SK-N-SH (cell line): ENCODE results near the gene ETS2. TPM values are rescaled to one million over a fixed set of nuclear protein-coding genes. Genes with fewer than 3 reads are reported as not detected.

Experiments used
- CTCF ChIA-PET: fragments of 300-600, 350-600 bp; formaldehyde crosslinking; extraction: SDS; loops from one replicate; lab custom pipeline; 2021; lab: Yijun Ruan, JAX
- POLR2A ChIA-PET: fragments of 350-600 bp; sonication (Branson Sonifier 250); formaldehyde crosslinking; extraction: SDS; loops from one replicate; lab custom pipeline; 2020; ENCODE audit warnings: antibody characterized with exemption, inconsistent platforms; lab: Yijun Ruan, JAX
- DNase-seq: peaks from one replicate; pipeline ENCODE4 v3.0.0; 2012
- H2AFZ ChIP-seq: fragments of 200-600 bp; sonication (generic); 2 replicates; pipeline ENCODE4 v1.8.1; 2016; ENCODE audit warnings: antibody characterized with exemption, mild to moderate bottlenecking, low read depth
- H3F3A ChIP-seq: fragments of 200-600 bp; sonication (generic); replicated peaks from 2 replicates; pipeline ENCODE3; 2016; ENCODE audit warnings: antibody characterized with exemption, mild to moderate bottlenecking; ENCODE audit not compliant: insufficient read depth
- H3K27ac ChIP-seq, 2 experiments: fragments of 200-500 bp in 1 of 2; fragments of 200-600 bp in 1 of 2; sonication (Bioruptor generic) in 1 of 2; sonication (generic), shearing (Covaris generic) in 1 of 2; 2 replicates each; pipeline versions ENCODE4 v1.5.1 to v1.6.1; 2014 to 2016; ENCODE audit warnings: low read depth in 2 of 2, inconsistent platforms in 1 of 2, low read length in 1 of 2, mild to moderate bottlenecking in 1 of 2, mixed read lengths in 1 of 2
- H3K27me3 ChIP-seq: fragments of 200-600 bp; sonication (generic), shearing (Covaris generic); 2 replicates; pipeline ENCODE4 v1.6.1; 2016; ENCODE audit warnings: mixed run types; ENCODE audit not compliant: insufficient read depth
- H3K36me3 ChIP-seq, 2 experiments: fragments of 200-500 bp in 1 of 2; fragments of 200-600 bp in 1 of 2; sonication (Bioruptor generic) in 1 of 2; sonication (generic) in 1 of 2; replicated peaks in 1 of 2; 2 replicates each; pipeline versions ENCODE3 to v1.5.1; 2014 to 2016; ENCODE audit warnings: low read length in 1 of 2, mild to moderate bottlenecking in 1 of 2; ENCODE audit not compliant: insufficient read depth in 2 of 2, control insufficient read depth in 1 of 2
- H3K4me1 ChIP-seq, 2 experiments: fragments of 200-500 bp in 1 of 2; fragments of 200-600 bp in 1 of 2; sonication (Bioruptor generic) in 1 of 2; sonication (generic), shearing (Covaris generic) in 1 of 2; 2 replicates each; pipeline versions ENCODE4 v1.5.1 to v1.6.1; 2014 to 2016; ENCODE audit warnings: low read depth in 1 of 2, low read length in 1 of 2, mixed run types in 1 of 2; ENCODE audit not compliant: insufficient read depth in 2 of 2, control insufficient read depth in 1 of 2
- H3K4me2 ChIP-seq: fragments of 200-600 bp; sonication (generic), shearing (Covaris generic); 2 replicates; pipeline ENCODE4 v1.6.1; 2017; ENCODE audit warnings: mixed run types
- H3K4me3 ChIP-seq, 2 experiments: fragments of 200-500 bp in 1 of 2; fragments of 200-600 bp in 1 of 2; sonication (Bioruptor generic) in 1 of 2; sonication (generic), shearing (Covaris generic) in 1 of 2; 2 replicates each; pipeline versions ENCODE4 v1.5.1 to v1.8.1; 2014 to 2016; ENCODE audit warnings: low read depth in 2 of 2, inconsistent platforms in 1 of 2, low read length in 1 of 2, mild to moderate bottlenecking in 1 of 2, mixed read lengths in 1 of 2, moderate library complexity in 1 of 2
- H3K79me2 ChIP-seq: fragments of 200-600 bp; sonication (generic); 2 replicates; pipeline ENCODE4 v1.8.1; 2017; ENCODE audit warnings: mild to moderate bottlenecking; ENCODE audit not compliant: insufficient read depth
- H3K9ac ChIP-seq: fragments of 200-600 bp; sonication (generic); 2 replicates; pipeline ENCODE4 v1.6.1; 2017; ENCODE audit warnings: mixed run types
- H3K9me2 ChIP-seq: fragments of 200-600 bp; sonication (generic); 2 replicates; pipeline ENCODE4 v1.6.1; 2017; ENCODE audit warnings: mixed run types
- H3K9me3 ChIP-seq: fragments of 200-600 bp; sonication (generic); 2 replicates; pipeline ENCODE4 v1.6.1; 2017; ENCODE audit warnings: mixed run types, mild to moderate bottlenecking, moderate library complexity
- H4K20me1 ChIP-seq: fragments of 200-600 bp; sonication (generic); 2 replicates; pipeline ENCODE4 v1.6.1; 2017; ENCODE audit warnings: mild to moderate bottlenecking, mixed run types; ENCODE audit not compliant: insufficient read depth
- CHD2 ChIP-seq: fragments of 150-350 bp; IDR thresholded peaks from 2 replicates; pipeline ENCODE4 v1.6.1; 2018; ENCODE audit warnings: low read length; ENCODE audit not compliant: partially characterized antibody
- ELF1 ChIP-seq: IDR thresholded peaks from 2 replicates; pipeline ENCODE4 v1.4.0; 2012
- FOXM1 ChIP-seq: IDR thresholded peaks from 2 replicates; pipeline ENCODE4 v1.4.0; 2012; ENCODE audit warnings: low read depth, mild to moderate bottlenecking
- GABPA ChIP-seq: IDR thresholded peaks from 2 replicates; pipeline ENCODE4 v1.4.0; 2012; ENCODE audit warnings: low read depth, mild to moderate bottlenecking
- GATA2 ChIP-seq: sonication (generic); formaldehyde crosslinking; IDR thresholded peaks from 2 replicates; pipeline ENCODE4 v1.5.0; 2020; ENCODE audit warnings: mild to moderate bottlenecking, missing genetic modification reagents
- IRF3 ChIP-seq: fragments of 150-350 bp; IDR thresholded peaks from 2 replicates; pipeline ENCODE4 v1.6.1; 2016; ENCODE audit warnings: mild to moderate bottlenecking, low read depth, low read length
- MAX ChIP-seq: IDR thresholded peaks from 2 replicates; pipeline ENCODE4 v1.4.0; 2012; ENCODE audit warnings: low read depth
- MEF2A ChIP-seq: IDR thresholded peaks from 2 replicates; pipeline ENCODE4 v1.4.0; 2012; ENCODE audit warnings: low read depth, borderline replicate concordance
- MXI1 ChIP-seq: IDR thresholded peaks from 2 replicates; pipeline ENCODE4 v1.6.1; 2012; ENCODE audit warnings: mild to moderate bottlenecking, low read depth, low read length, improper control_type of control experiment
- PBX3 ChIP-seq: IDR thresholded peaks from 2 replicates; pipeline ENCODE4; 2012
- RCOR1 ChIP-seq: fragments of 150-350 bp; IDR thresholded peaks from 2 replicates; pipeline ENCODE4 v1.6.1; 2017; ENCODE audit warnings: antibody characterized with exemption, low read length
- REST ChIP-seq: IDR thresholded peaks from 2 replicates; pipeline ENCODE4 v1.6.1; 2012; ENCODE audit warnings: mild to moderate bottlenecking, low read depth, low read length, moderate library complexity
- RFX5 ChIP-seq: IDR thresholded peaks from 2 replicates; pipeline ENCODE4 v1.6.1; 2012; ENCODE audit warnings: mild to moderate bottlenecking, improper control_type of control experiment, low read length
- SMC3 ChIP-seq: IDR thresholded peaks from 2 replicates; pipeline ENCODE4 v1.6.1; 2012; ENCODE audit warnings: low read depth, low read length, improper control_type of control experiment
- TAF1 ChIP-seq: IDR thresholded peaks from 2 replicates; pipeline ENCODE4 v1.6.1; 2012; ENCODE audit warnings: low read depth, mild to moderate bottlenecking, low read length, moderate library complexity, borderline replicate concordance
- TEAD4 ChIP-seq: IDR thresholded peaks from 2 replicates; pipeline ENCODE4 v1.4.0; 2012; ENCODE audit warnings: mild to moderate bottlenecking, borderline replicate concordance; ENCODE audit not compliant: insufficient read depth
- USF2 ChIP-seq: fragments of 150-350 bp; IDR thresholded peaks from 2 replicates; pipeline ENCODE4 v1.6.1; 2017; ENCODE audit warnings: antibody characterized with exemption, low read length, low read depth, borderline replicate concordance
- YY1 ChIP-seq: IDR thresholded peaks from 2 replicates; pipeline ENCODE4 v1.4.0; 2012; ENCODE audit warnings: low read depth, mild to moderate bottlenecking
- WGBS: methylation state at CpG from one replicate; pipeline ENCODE4 v1.1.6; 2017; ENCODE audit warnings: low lambda C conversion rate; 5-methylcytosine and 5-hydroxymethylcytosine counted together
- polyA plus RNA-seq, 3 experiments: library from polyadenylated mRNA; depleted of rRNA; stranded (reverse); fragments of >200 nt; gene quantifications; 2 replicates each; pipeline ENCODE4 v1.2.3, GENCODE V29; 2012

ETS2 gene
- polyA plus RNA-seq, 1 of the 3 experiments (the other 2 are of a cell fraction) = 16.3 TPM

GRCh38 chr21:38858812-38859205 lies 53.1 kb downstream of the ETS2 start:
- DNase-seq = no peak
- CTCF ChIA-PET = no interaction called here

More at GRCh38 chr21:38858812-38859205, 53.1 kb downstream of the ETS2 start:
- no peaks in the 10 kb centered on the region for H3K36me3 ChIP-seq
- TF ChIP-seq REST (no peak), RCOR1 (no peak), MEF2A (no peak), RFX5 (no peak), YY1 (no peak), GABPA (no peak), MAX (no peak), ELF1 (no peak), PBX3 (no peak), GATA2 (CRISPR knock-in tag) (no peak), TEAD4 (no peak), TAF1 (no peak), SMC3 (no peak), FOXM1 (no peak), MXI1 (no peak), IRF3 (no peak), CHD2 (no peak), USF2 (no peak)
- H3K9me3 ChIP-seq = no peaks in the 10 kb centered on the region
- no peaks in the 10 kb centered on the region for H3K9me2 ChIP-seq
- H3F3A ChIP-seq = no peaks in the 10 kb centered on the region
- peaks cover 0 to 13% of the 10 kb centered on the region in 2 experiments; a peak in 1 of 4 replicates for H3K4me1 ChIP-seq
- H2AFZ ChIP-seq = no peak overlapping the region
- no peak overlapping the region for H3K4me2 ChIP-seq
- no peak overlapping the region for H3K27ac ChIP-seq
- no peak overlapping the region for H3K9ac ChIP-seq
- 100% methylated on average over 1 of the region's 1 CpG for WGBS
- H4K20me1 ChIP-seq = no peaks in the 10 kb centered on the region
- no peak overlapping the region for H3K4me3 ChIP-seq
- no peaks in the 10 kb centered on the region for H3K27me3 ChIP-seq
- POLR2A ChIA-PET = no interaction called here
- no peaks in the 10 kb centered on the region for H3K79me2 ChIP-seq
